ENCODE measurements around the gene LSAMP.

LSAMP gene

GRCh38 chr3:116160594-116160993, 284.7 kb downstream of the LSAMP start:
- DNase-seq, result no peak

GRCh38 chr3:116155841-116156240, 289.4 kb downstream of the LSAMP start:
- no peak for DNase-seq

DNA sequence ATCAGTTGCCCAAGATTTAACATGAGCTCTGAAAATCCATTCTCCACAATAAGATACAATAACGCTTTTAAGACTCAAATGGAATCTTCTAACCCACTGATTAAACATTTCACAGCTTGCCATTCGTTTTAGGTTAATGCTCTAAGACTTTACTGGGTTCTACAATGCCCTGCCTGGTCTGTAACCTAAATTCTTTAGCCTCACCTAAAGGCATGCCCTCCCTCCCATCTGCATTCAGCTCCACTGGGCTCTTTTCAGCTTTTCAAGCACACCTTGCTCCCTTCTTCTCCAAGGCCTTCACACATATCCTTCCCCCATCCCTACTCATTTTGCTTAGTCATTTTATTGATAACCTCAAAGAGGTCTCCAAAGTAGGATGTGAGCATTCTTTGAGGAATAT, 290.9 kb downstream of the LSAMP start:
- DNase-seq, result no peak

GRCh38 chr3:116153174-116153573, 292.1 kb downstream of the LSAMP start:
- no peak for DNase-seq

DNA sequence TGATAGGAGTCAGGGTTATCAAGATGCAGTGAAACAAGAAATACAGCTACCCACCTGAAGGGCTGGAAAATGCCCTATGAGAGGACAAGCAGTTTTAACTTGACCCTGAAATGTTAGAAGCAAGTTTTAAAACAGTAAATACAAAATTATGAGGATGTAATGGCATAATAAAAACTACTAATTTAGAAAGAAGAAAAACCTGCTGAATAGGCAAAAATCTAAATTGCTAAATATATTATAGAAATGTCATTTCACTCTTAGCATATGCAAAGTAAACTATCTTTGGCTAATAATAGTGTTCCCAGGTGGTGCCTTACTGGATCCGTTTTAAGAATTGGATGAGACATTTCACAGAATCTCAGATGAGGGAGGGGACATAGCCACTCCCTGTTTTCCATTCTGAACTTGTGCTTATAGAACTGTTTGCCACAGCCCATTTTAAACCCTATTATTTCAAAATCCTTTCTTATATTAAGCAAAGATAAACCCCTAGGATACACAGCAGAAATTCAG, 294.6 kb downstream of the LSAMP start:
- no peak for DNase-seq

DNA sequence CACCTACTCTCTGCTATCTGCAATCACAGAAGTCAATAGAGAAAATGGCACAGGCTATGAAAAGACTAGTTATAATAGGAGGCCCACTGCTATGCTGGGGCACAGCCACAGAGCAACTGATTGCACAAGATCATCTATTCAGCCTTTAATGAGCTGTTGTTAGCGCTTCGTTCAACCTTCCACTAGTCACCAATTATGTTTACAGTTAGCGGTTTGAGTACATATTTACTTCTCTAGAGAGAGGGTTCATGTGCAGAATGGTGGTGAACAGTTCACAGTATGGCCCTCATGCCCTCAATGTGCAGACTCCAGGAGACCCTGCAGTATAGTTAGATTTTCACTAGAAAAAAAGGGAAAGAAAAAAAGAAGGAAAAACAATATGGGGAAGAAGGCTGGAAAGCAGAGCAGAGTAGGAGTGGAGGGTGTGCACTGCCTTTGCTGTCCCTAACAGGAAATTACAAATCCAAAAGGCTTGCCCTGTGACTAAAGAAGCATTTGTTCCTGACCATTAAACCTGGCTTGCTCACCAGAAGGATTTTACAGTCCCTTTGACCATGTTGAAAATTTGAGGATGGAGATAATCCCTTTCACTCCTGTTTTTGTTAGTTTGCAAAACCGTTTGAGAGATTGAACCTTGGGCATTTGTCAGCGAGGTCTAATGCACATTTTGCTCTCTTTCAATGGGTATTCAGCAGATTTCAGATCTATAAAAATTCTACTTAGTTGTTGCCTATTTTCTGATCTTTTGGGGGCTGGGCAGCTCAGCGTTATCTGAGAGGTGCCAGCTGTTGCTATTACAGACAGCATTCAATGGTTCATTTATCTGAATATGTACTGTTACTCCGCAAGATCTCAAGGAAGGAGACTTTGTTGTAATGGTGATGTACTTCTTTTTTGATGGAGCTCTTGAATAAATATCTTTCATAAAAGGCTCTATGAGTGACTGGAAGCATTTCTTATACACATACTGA, 296.1 kb downstream of the LSAMP start:
- no peak for DNase-seq

DNA sequence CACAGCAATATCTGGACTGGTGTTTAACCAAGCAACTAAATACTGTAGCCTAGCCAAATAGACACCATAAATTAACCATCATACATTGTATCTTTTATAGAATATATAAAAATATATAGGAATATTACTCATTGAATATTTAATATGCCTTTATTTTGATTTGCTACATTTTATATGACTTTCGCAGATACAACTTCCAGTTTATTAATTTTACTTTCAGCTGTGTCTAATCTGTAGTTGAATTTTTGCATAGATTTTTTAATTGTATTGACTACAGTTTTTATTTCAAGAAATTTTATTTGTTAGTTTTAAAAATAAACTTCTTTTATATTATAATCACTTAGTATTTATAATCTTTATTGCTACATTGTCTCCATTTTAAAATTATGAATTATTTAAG, 299.7 kb downstream of the LSAMP start:
- no peak for DNase-seq

- DNase-seq, result no peak
These were observed 303.6 kb downstream of the LSAMP start for GRCh38 chr3:116141724-116142123.

DNA sequence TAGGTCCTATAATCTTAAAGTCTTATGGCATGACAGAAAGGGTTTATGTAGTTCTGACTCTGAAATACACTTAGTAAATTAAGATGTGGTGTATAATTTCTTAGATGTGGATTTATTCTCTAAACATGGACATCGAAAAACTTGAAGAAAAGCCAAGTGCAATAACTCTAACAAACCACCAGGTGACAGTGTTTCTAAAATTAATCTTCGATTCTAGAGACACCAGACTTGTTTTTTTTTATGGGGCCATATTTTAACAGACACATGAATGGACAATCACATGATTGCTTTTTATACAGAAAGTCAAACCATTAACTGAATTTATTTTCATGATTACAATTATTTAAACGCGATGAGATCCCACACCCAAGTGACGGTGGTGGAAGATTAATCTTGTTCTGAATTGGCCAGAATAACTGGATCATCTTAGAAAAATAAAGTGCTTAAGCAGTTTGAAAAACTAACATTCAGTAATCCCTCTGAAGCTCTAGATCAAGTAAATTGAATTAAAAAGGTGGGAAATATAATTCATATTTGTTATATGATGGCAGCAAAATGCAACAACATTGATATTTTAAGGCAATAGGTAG, 305.1 kb downstream of the LSAMP start:
- no peak for DNase-seq

GRCh38 chr3:116139641-116140040, 305.6 kb downstream of the LSAMP start:
- DNase-seq, result no peak

GRCh38 chr3:116135457-116136085, 309.7 kb downstream of the LSAMP start:
- no peak for DNase-seq

DNA sequence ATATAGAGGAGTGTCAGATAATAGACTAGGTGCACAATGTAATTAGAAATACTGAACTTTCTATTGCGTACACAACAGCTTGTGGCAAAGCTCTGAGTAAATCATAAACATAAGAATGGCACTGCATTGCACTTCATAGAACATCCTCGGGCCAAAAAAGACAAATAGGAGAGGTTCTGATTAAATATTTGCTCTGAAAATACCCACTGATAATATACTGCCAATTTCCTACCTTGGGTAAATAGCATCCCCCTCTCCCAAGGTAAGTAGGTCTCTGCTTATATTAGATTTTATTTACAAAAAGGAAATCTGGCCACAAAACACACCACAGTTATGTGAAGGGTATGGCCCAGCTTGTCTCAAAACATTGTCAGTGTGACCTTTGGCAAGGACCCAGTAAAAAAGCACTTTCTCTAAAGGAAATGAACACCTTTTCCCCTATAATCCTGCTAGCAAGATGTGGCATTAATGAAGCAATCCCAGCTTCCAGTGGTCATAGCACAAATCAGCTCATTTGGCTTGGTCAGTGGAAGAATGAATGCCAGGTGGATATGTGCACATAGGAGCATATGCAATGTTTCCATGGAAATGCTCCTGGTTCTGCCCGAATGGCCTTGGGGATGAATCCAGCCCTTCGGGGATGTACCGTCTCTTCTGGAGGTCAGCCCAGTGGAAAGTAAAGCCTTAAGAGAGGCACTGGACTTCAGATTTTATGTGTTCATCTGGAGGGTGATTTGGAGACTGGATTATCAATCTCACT, 315.9 kb downstream of the LSAMP start:
- DNase-seq, result no peak

DNA sequence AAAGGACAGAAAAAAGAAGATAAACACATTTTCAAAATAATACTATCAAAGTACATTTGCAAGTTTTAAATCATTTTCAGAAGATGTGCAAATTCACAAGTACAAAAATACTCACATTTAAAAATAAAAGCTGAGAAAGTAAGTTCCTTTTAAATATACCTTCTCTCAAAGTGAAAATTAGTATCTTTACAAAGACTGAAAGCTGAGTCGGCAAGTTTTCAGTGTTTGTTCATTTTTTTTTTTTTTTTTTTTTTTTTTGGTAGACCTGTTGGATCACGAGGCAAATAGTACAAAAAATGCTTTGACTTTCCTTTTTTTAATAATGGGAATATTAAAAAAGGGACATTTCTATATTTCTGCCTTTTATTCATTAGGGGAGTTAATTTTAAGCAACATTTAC, 317.8 kb downstream of the LSAMP start:
- DNase-seq, result no peak

DNA sequence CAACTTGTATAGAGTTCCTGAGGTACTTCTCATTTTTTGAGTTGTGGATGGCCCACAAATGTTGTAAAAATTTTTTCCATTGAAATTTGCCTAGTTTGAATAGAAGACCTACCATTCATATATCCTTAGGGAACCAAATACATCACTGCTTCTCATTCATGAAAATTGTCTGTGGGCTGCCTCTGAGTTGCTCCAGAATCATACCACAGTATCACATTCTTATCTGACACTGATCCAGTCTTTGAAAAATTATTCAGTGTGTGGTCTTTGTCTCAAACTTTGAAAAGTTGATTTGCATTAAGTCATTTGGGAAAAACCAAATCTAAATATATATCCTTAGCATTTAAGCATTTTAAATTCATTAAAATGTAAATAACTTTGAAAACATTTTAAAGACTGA, 321.1 kb downstream of the LSAMP start:
- DNase-seq, result no peak

DNA sequence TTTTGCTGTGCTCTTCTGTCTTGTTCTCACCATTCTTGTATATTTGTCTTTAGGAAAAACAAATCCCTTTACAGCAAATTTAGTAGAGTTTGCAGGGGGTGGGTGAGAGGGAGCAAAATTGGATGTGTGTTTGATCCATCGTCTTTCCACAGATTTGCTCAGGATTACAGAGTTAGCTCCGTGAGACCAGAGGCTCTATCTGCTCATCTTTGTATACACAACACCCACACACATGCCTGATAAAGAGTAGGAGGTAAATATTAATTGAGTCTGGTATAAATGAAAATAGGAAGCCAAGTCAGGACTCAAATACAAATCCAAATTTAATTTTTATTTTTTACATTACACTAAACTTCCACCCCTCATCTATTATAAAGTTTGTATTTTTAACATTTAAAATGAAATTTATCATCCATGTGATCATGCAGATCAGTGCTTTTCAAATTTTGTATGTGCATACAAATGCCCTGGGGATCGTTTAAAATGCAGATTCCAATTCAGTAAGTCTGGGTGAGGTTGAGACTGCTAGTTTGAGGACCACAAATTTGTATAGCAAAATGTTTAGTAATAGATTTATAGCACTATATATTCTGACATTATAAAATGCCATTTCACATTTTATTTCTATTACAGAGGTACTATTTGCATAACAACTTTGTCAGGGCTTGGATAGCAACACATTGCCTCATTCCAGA, 326.7 kb downstream of the LSAMP start:
- no peak for DNase-seq

GRCh38 chr3:116114586-116114985, 330.7 kb downstream of the LSAMP start:
- no peak for DNase-seq

GRCh38 chr3:116112696-116113095, 332.6 kb downstream of the LSAMP start:
- DNase-seq, result no peak

- DNase-seq, result no peak
These were observed 333.5 kb downstream of the LSAMP start for GRCh38 chr3:116111765-116112164.

DNA sequence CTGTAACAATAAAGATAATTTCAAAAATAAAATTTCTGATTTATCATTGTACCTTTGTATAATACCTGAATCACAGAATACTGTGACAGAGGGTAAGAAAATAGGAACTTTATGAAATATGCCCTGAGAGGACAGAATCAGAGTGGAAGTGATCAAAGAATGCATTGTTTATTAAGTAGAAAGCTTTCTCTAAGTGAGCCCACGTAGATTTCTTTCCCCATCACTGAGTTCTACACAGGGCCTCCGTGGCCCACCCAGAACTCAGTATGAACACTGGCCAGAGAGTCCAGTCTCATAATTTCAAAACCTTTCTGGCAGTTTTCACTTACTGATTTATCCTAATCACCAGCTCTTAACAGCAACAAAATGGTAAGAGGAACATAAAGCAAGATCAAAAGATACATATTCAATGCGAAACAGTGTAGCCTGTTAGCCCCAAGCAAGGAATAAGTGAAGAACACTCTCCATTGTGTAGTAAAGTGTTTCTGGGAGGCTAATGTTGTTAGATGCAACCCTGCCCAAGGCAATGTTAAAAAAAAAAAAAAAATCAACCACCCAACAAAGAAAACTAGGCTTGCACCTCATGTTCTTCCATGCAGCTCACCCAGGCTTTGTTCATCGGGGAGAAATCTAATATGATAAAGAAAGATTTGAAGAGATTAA, 341.3 kb downstream of the LSAMP start:
- DNase-seq, result no peak

GRCh38 chr3:116102037-116102436, 343.2 kb downstream of the LSAMP start:
- no peak for DNase-seq

DNA sequence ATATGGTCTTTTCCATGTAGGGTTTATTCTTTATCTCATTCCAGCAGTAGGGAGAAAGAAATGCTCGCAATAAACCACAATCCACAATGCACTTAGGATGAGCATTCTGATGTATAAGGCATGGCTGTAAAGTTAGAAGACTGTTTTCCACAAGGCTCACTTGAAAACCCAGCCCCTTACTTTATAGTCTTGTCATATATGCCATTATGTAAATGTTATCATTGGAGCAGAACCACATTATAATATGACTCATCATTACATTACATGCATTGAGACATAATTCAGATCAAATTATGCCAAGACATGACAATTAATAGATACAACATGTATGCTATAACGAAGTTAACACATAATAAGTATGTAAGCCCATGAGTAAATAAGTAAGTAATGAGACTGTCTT, 348.1 kb downstream of the LSAMP start:
- no peak for DNase-seq

GRCh38 chr3:116096631-116097030, 348.7 kb downstream of the LSAMP start:
- no peak for DNase-seq
